HG03521 (cell line): ENCODE measurements around the gene TEP1.
"Not testable (repeated sequence)": the region's sequence is repeated elsewhere in the genome, so short reads cannot be mapped to it uniquely, and the experiment has no call there.

ENCODE experiments used
- ATAC-seq: cut with Tn5 transposase; IDR thresholded peaks from one replicate; pipeline ENCODE4 v1.9.1; 2021; ENCODE audit warnings: mild to moderate bottlenecking, moderate library complexity; ENCODE audit not compliant: unreplicated experiment

Gene TEP1

GRCh38 chr14:20345366-20345765 is 67.9 kb downstream of the TEP1 start:
- ATAC-seq, result no peak

DNA sequence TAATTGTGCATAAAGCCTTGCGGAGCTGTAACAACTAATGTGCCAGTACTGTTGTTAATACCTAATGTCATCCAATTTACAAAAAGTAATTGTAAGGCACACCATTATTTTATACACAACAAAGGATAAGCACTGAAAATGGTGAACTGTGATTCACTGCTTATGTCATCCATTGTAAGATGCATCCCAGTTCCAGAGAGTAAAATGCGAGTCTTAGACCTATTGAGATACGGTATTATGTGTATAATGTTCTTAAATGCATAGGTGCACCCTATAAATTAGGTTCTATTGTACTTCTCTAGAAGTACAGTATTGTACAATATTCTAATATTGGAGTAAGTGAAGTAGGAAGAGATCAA is 69.5 kb downstream of the TEP1 start:
- ATAC-seq, result no peak

DNA sequence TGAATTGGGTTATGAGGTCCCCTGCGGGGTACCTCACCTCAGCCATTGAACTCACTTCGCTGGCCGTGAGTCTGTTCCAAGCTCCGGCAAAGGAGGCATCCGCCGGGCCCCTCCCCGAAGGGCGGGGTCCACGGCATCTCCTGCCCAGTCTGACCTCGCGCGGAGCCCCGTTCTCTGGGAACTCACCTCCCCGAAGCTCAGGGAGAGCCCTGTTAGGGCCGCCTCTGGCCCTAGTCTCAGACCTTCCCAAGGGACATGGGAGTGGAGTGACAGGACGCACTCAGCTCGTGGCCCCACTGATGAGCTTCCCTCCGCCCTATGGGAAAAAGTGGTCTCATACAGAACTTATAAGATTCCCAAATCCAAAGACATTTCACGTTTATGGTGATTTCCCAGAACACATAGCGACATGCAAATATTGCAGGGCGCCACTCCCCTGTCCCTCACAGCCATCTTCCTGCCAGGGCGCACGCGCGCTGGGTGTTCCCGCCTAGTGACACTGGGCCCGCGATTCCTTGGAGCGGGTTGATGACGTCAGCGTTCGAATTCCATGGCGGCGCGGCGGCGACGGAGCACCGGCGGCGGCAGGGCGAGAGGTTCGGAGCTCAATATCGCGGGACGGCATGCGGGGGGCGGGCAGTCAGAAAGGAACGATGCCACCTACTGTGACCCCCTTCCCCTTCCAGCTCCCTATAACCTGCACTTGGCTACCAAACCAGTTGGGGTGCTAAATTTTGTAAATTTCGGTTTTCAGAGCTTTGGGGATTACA is 70.0 kb downstream of the TEP1 start, which contains the start of gene PARP2:
PARP2 (plus strand) TSS at position 544 of the 770 bp plus-strand sequence; CDS start at position 551, 7 bp downstream.
- ATAC-seq, result peak; percentile 89

GRCh38 chr14:20341646-20342045 is 71.7 kb downstream of the TEP1 start:
- no peak for ATAC-seq

DNA sequence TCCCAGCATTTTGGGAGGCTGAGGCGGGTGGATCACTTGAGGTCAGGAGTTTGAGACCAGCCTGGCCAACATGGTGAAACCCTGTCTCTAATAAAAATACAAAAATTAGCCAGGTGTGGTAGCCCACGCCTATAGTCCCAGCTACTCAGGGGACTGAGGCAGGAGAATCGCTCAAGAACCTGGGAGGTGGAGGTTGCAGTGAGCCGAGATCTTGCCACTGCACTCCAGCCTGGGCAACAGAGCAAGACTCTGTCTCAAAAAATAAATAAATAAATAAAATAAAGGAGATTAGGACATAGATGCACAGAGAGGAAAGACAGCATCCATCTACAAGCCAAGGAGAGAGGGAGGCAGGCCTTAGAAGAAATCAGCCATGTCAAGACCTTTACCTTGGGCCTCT is 72.3 kb downstream of the TEP1 start:
- ATAC-seq, result not testable (repeated sequence)

- ATAC-seq, result no peak
Observed at GRCh38 chr14:20334017-20334416, 79.3 kb downstream of the TEP1 start.

- ATAC-seq, result no peak
Observed at GRCh38 chr14:20333494-20333841, 79.8 kb downstream of the TEP1 start.

DNA sequence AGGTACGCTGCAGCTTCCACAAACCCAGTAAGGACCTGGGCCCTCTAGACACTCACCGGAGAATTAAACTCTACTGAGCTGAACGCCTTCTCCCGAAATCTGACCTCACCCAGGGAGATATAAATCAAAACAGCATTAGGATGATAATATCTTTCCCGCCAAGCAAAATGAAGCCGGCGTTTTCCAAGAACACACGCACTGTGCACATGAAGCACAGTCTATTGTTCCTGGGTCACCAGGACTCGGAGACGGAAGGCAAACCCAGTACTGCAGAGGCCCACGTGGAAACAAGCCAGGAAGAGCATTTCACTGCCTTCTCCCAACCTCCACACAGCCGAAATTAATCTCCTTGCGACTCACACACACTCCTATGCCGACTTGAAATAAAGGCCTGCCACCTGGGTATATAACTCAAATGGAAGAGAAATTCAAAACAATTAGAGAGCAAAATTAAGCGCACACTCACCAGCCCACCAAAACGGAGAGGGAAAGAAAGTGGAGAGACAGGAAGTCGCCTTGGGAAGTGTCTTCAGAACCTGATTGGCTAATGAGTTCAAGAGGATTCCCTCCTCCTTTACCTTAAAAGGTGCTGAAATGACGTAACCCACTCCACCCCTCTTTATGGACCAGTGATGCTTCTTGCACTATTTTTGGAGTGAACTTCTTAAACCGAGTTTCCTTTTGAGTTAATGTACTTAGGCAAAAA is 80.4 kb downstream of the TEP1 start, which contains the start of gene CCNB1IP1:
CCNB1IP1 (minus strand) TSS at position 492 of the 706 bp plus-strand sequence. CDS start 16,756 bp downstream, outside the sequence.
- peak; percentile 97 for ATAC-seq

GRCh38 chr14:20332431-20332787 is 80.9 kb downstream of the TEP1 start:
- no peak for ATAC-seq

DNA sequence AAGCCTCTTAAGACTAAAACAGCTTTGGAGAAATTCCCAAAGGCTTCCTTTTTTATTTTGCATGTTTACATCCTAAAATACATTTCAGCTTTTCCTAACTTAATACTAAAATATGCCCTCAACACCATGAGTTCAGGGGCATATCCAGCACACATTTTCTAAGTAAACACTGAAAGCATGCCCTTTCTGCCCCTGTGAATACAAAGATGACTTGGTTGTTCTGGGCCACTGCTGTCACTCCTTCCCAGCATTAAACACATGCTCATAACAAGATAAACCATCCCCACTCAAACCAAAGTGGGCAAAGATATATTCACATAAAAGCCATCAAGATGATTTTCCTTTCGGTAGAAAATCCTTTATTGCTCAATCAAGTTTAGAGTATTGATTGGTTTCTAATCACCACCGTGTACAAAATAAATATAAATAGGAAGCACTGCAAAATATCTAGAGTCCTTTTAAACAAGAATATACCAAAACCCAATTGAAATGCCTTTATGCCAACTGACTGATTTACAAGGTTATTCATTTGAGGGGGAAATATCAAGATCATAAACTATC is 82.2 kb downstream of the TEP1 start:
- no peak for ATAC-seq

DNA sequence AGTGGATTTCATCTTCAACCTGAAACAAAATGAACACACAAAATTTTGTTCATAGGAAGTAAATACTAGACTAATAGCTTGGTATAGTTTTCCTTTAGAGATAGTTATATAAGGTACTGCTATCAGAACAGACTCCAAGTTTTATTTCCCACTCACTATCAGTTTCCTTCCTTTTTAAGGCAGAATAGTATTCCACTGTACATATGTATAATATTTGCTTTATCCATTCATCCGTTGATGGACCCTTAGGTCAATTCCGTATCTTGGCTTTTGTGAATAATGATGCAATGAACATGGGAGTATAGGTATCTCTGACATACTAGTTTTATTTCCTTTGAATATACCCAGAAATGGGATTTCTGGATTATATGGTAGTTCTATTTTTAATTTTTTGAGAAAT is 83.9 kb downstream of the TEP1 start:
- ATAC-seq, result no peak

DNA sequence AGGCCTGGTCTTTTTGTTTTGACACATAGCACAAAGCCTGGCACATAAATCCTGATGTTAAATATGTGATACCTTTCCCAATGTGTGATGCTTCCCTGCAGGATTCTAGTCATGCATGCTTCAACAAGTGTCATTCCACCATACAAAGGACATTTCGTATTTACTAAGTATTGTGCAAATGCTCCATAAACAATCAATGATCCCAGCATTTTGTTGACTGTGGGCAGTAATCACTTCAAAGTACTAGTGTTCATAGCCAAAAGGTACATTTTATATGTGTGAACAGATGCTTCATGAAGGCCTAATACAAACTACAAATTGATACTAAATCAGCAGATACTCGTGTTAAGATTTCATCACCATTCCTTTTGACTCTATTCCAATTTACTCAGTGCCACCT is 84.6 kb downstream of the TEP1 start:
- ATAC-seq, result no peak

DNA sequence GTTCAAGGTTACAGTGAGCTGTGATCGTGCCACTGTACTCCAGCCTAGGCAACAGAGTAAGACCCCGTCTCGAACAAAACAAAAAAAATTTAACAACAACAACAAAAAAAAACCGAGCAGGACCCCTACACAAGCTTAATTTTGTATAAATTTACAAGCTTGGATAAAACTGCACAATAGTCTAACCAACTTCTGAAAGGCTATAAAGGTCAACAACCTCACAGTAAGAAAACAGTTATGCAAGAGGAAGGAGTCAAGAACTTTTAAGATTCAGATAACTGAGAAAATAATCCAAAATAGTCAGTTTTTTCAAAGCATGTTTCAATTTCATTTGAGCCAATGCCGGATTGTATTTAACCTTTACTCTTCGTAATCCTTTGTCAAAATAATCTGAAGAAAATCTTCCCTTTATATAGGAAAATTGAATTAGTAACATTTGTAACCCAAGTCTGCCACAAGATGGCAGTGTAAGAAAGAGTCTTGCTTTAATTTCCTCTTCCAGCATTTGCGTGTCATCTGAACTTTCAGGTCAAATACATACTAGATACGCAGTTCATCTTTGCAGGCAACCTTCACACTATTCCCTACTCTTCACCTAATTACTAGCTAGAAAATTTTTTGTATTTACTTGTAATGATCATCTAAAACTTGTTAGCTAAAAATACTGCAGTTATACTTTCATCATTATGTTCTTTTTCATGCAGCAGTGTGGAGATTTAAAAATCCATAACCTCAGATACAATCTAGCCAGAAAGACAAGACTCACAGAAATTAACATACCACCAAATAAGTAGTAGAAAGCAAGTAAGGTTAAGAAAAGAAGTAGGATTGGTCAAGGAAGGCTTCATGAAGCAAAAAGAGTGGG is 86.1 kb downstream of the TEP1 start:
- ATAC-seq, result no peak

DNA sequence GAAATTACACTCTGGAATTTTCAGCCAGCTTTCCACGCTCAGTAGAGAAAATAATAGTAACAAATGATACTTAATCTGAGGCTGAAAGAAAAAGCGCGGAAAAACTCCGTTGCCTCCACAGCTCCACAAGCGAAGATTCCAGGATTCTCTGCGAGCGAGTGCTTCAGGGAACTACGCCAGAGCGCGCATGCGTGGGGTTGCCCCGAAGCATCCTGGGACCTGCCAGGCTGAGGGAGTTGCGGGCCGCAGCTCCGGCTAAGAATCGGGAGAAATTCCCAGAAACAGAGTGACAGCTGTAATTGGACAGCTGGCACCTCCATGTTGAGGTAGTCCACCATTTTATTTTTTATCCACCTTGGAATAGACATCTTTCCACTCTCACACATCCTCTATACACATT is 95.6 kb downstream of the TEP1 start:
- no peak for ATAC-seq
